ENCODE results near the gene FBXO24.
A peak's percentile ranks its signal among the peaks of the same experiment; 100 is the strongest.

- peak in 1 of 2 donors; percentile 48 for TF ChIP-seq POLR2A (IDR thresholded peaks at IDR 0.05)
- TF ChIP-seq CTCF (IDR thresholded peaks at IDR 0.05), result no peak
Measured at GRCh38 chr7:100586266-100587025, at the start of gene FBXO24.

All from heart left ventricle (tissue), 13 donors.